K562 (cell line): ENCODE measurements around the gene RBM26. TPM values are rescaled to one million over a fixed set of nuclear protein-coding genes. Genes with fewer than 3 reads are reported as not detected.

Experiments
- ATAC-seq: fragments of 200-7000 bp; cut with Tn5 transposase; 3 replicates; pipeline ENCODE4 v1.9.1; 2020; ENCODE audit warnings: moderate library complexity
- BruUV-seq: library from RNA; stranded (reverse); fragments of 400-500 nt; replicated peaks from 2 replicates; lab custom pipeline; 2021; lab: Mats Ljungman, UMichigan
- CTCF ChIA-PET: fragments of 300-600 bp; formaldehyde crosslinking; extraction: SDS; loops from one replicate; lab custom pipeline; 2021; ENCODE audit warnings: low intra/inter-chr PET ratio; lab: Yijun Ruan, JAX
- POLR2A ChIA-PET: fragments of 300-600, 350-650 bp; sonication (Branson Sonifier 250); formaldehyde crosslinking; extraction: SDS; loops from one replicate; lab custom pipeline; 2021; ENCODE audit warnings: antibody characterized with exemption, inconsistent platforms; lab: Yijun Ruan, JAX
- DNase-seq, 4 experiments: peaks; one replicate each; pipeline versions ENCODE4 v3.0.0 to v3.0.0-alpha.2; 2011 to 2018; ENCODE audit warnings: low spot score in 3 of 4, mixed read lengths in 3 of 4; ENCODE audit errors: extremely low read depth in 1 of 4
- FAIRE-seq: peaks from 2 replicates; lab custom pipeline; 2011; peaks lifted over from hg19 to GRCh38; lab: Jason Lieb, UNC
- H2AFZ ChIP-seq: 2 replicates; pipeline ENCODE4 v1.6.0; 2011; ENCODE audit warnings: low read depth, low read length, control low read depth, inconsistent platforms
- H3K27ac ChIP-seq: fragments of 200-600 bp; 3 replicates; pipeline ENCODE4 v1.8.0; 2011; ENCODE audit warnings: low read depth, mild to moderate bottlenecking, control low read depth, inconsistent platforms, low read length, moderate library complexity, mixed read lengths; ENCODE audit errors: extremely low read depth
- H3K27me3 ChIP-seq, 2 experiments: fragments of 300-600 bp in 1 of 2; 2 replicates in 1 of 2; 3 replicates in 1 of 2; pipeline versions ENCODE4 v1.6.0 to v1.8.0; 2011; ENCODE audit warnings: inconsistent platforms in 2 of 2, low read length in 2 of 2, mild to moderate bottlenecking in 1 of 2, mixed read lengths in 1 of 2, moderate library complexity in 1 of 2; ENCODE audit not compliant: control insufficient read depth in 2 of 2, insufficient read depth in 2 of 2
- H3K36me3 ChIP-seq: fragments of 300-600 bp; 3 replicates; pipeline ENCODE4 v1.8.0; 2011; ENCODE audit warnings: mild to moderate bottlenecking, low read length, inconsistent platforms; ENCODE audit not compliant: control insufficient read depth, insufficient read depth
- H3K4me1 ChIP-seq, 2 experiments: fragments of 200-600 bp in 1 of 2; replicated peaks in 1 of 2; 2 replicates in 1 of 2; 3 replicates in 1 of 2; pipeline versions ENCODE4 v1.5.1 to v1.8.0; 2011; ENCODE audit warnings: inconsistent platforms in 2 of 2, low read length in 2 of 2, mild to moderate bottlenecking in 1 of 2, mixed read lengths in 1 of 2, moderate library complexity in 1 of 2; ENCODE audit not compliant: control insufficient read depth in 2 of 2, insufficient read depth in 2 of 2
- H3K4me2 ChIP-seq: 2 replicates; pipeline ENCODE4 v1.6.1; 2011; ENCODE audit warnings: low read length, control low read depth, inconsistent platforms, mixed read lengths; ENCODE audit not compliant: insufficient read depth
- H3K4me3 ChIP-seq: fragments of 200-600 bp; sonication (generic), shearing (Covaris generic); 2 replicates; pipeline ENCODE4 v1.5.1; 2016; ENCODE audit warnings: control low read depth, inconsistent platforms
- H3K79me2 ChIP-seq: fragments of 200-600 bp; 3 replicates; pipeline ENCODE4 v1.8.0; 2011; ENCODE audit warnings: low read length, inconsistent platforms; ENCODE audit not compliant: control insufficient read depth, insufficient read depth
- H3K9ac ChIP-seq, 2 experiments: 2 replicates each; pipeline versions ENCODE4 v1.6.0 to v1.6.1; 2011; ENCODE audit warnings: low read depth in 2 of 2, low read length in 2 of 2, control low read depth in 1 of 2, inconsistent platforms in 1 of 2, mild to moderate bottlenecking in 1 of 2, mixed read lengths in 1 of 2; ENCODE audit not compliant: insufficient read depth in 1 of 2
- H3K9me1 ChIP-seq: one replicate; pipeline ENCODE4 v1.6.0; 2011; ENCODE audit warnings: inconsistent platforms, mild to moderate bottlenecking, low read length, moderate library complexity; ENCODE audit not compliant: control insufficient read depth, insufficient read depth
- H3K9me3 ChIP-seq: replicated peaks from 2 replicates; pipeline ENCODE4 v1.5.1; 2011; ENCODE audit warnings: low read depth, low read length, inconsistent platforms; ENCODE audit not compliant: control insufficient read depth, insufficient read depth
- H4K20me1 ChIP-seq: replicated peaks from 2 replicates; pipeline ENCODE4 v1.6.1; 2011; ENCODE audit warnings: low read length, inconsistent platforms, mixed read lengths; ENCODE audit not compliant: control insufficient read depth, insufficient read depth
- ARHGAP35 ChIP-seq: fragments of 450-650 bp; IDR thresholded peaks from 2 replicates; pipeline ENCODE4 v1.6.1; 2018; ENCODE audit not compliant: partially characterized antibody
- BRCA1 ChIP-seq, 2 experiments: fragments of 450-650 bp in 1 of 2; sonication (generic) in 1 of 2; formaldehyde crosslinking in 1 of 2; IDR thresholded peaks; 2 replicates each; pipeline versions ENCODE4 v1.5.0 to v1.6.1; 2017 to 2020; ENCODE audit warnings: mild to moderate bottlenecking in 1 of 2, missing genetic modification reagents in 1 of 2
- CSDE1 ChIP-seq, 2 experiments: fragments of 450-650 bp; IDR thresholded peaks; 2 replicates each; pipeline ENCODE4 v1.6.1; 2016; ENCODE audit warnings: mild to moderate bottlenecking in 1 of 2
- FUS ChIP-seq: fragments of 200-400 bp; formaldehyde crosslinking; optimal IDR thresholded peaks from 2 replicates; pipeline ENCODE3; 2017; ENCODE audit warnings: low read depth, low read length
- GABPA ChIP-seq: fragments of 200-800 bp; sonication (Bioruptor generic); conservative IDR thresholded peaks from 2 replicates; pipeline ENCODE4 v1.6.1; 2016; ENCODE audit warnings: low read depth, missing genetic modification characterization, missing compliant biosample characterization
- HCFC1 ChIP-seq: IDR thresholded peaks from 2 replicates; pipeline ENCODE4 v1.6.1; 2012; ENCODE audit warnings: low read depth, low read length, improper control_type of control experiment
- HNRNPK ChIP-seq: fragments of 200-400 bp; formaldehyde crosslinking; IDR thresholded peaks from one replicate; pipeline ENCODE4 v1.6.1; 2018; ENCODE audit warnings: mild to moderate bottlenecking, low read depth, low read length; ENCODE audit not compliant: poor library complexity, severe bottlenecking
- KAT8 ChIP-seq: fragments of 450-650 bp; IDR thresholded peaks from 2 replicates; pipeline ENCODE4 v1.6.1; 2016; ENCODE audit warnings: low read depth, mild to moderate bottlenecking
- MCM2 ChIP-seq: fragments of 450-650 bp; IDR thresholded peaks from 2 replicates; pipeline ENCODE4 v1.6.1; 2017; ENCODE audit warnings: low read depth, mild to moderate bottlenecking
- NFYB ChIP-seq: IDR thresholded peaks from 2 replicates; pipeline ENCODE4 v1.6.1; 2011; ENCODE audit warnings: mild to moderate bottlenecking, moderate library complexity; ENCODE audit not compliant: insufficient read length; ENCODE audit errors: extremely low read depth
- PHF20 ChIP-seq: fragments of 450-650 bp; IDR thresholded peaks from 2 replicates; pipeline ENCODE4 v1.6.1; 2018; ENCODE audit not compliant: partially characterized antibody
- RAD51 ChIP-seq: fragments of 450-650 bp; IDR thresholded peaks from 2 replicates; pipeline ENCODE4 v1.7.1; 2016; ENCODE audit warnings: low read depth, mild to moderate bottlenecking, borderline replicate concordance
- RHOXF2B ChIP-seq: fragments of 250-450 bp; sonication (Bioruptor Pico); conservative IDR thresholded peaks from 2 replicates; pipeline ENCODE4 v1.5.1; 2021
- ZBTB1 ChIP-seq: sonication (generic); formaldehyde crosslinking; IDR thresholded peaks from 2 replicates; pipeline ENCODE4 v1.8.1; 2023; ENCODE audit warnings: missing genetic modification reagents, low read depth, mild to moderate bottlenecking, borderline replicate concordance
- ZNF217 ChIP-seq: sonication (generic); formaldehyde crosslinking; IDR thresholded peaks from 2 replicates; pipeline ENCODE4 v1.8.0; 2022; ENCODE audit warnings: mild to moderate bottlenecking, missing genetic modification reagents
- ZNF444 ChIP-seq: fragments of 250-450 bp; sonication (Bioruptor Pico); IDR thresholded peaks from 2 replicates; pipeline ENCODE4 v1.4.0; 2020; ENCODE audit warnings: mild to moderate bottlenecking, moderate library complexity
- ZNF586 ChIP-seq: fragments of 450-650 bp; formaldehyde crosslinking; conservative IDR thresholded peaks from 2 replicates; pipeline ENCODE4 v1.4.0; 2020; ENCODE audit warnings: mild to moderate bottlenecking, moderate library complexity
- ZNF644 ChIP-seq: fragments of 200-800 bp; sonication (Bioruptor generic); IDR thresholded peaks from 2 replicates; pipeline ENCODE4 v1.6.1; 2016; ENCODE audit warnings: low read depth, missing genetic modification characterization, missing compliant biosample characterization
- ZNF766 ChIP-seq: fragments of 200-800 bp; sonication (Bioruptor generic); conservative IDR thresholded peaks from 2 replicates; pipeline ENCODE4 v1.6.1; 2016; ENCODE audit warnings: missing genetic modification characterization, missing compliant biosample characterization
- ZSCAN32 ChIP-seq: fragments of 450-650 bp; formaldehyde crosslinking; IDR thresholded peaks from 2 replicates; pipeline ENCODE4 v1.4.0; 2020; ENCODE audit warnings: mild to moderate bottlenecking, moderate library complexity
- ZZZ3 ChIP-seq: fragments of 450-650 bp; IDR thresholded peaks from 2 replicates; pipeline ENCODE4 v1.6.1; 2016; ENCODE audit warnings: antibody characterized with exemption, mild to moderate bottlenecking, moderate library complexity
- WGBS: fragments of 100-300 bp; shearing (Covaris generic); methylation state at CpG from one replicate; pipeline ENCODE4 v1.1.6; 2016; ENCODE audit warnings: low coverage, mixed read lengths; ENCODE audit not compliant: insufficient coverage; ENCODE audit errors: missing lambda C conversion rate; 5-methylcytosine and 5-hydroxymethylcytosine counted together
- in situ Hi-C: fragments of 300-500 bp; cut with MboI; formaldehyde crosslinking; loops from 4 replicates; pipeline ENCODE4 v1.15.0; 2018; ENCODE audit warnings: inconsistent platforms, mixed read lengths
- intact Hi-C: fragments of 100-400 bp; cut with micrococcal nuclease; formaldehyde crosslinking; loops from 2 replicates; pipeline ENCODE4 v1.14.2; 2022
- polyA plus RNA-seq, 8 experiments: library from polyadenylated mRNA; depleted of rRNA in 4 of 8; stranded (reverse) in 5 of 8; unstranded in 3 of 8; fragments of >200 nt; fragmentation: Nextera tagmentation in 2 of 8; fragmentation: Illumina TruSeq in 1 of 8; extraction: Ambion mirVana in 2 of 8; extraction: Trizol in 1 of 8; gene quantifications; 2 replicates each; pipeline versions ENCODE4 v1.2.1 to v1.2.3, GENCODE V29; 2011 to 2014; ENCODE audit warnings: inconsistent platforms in 1 of 8, missing spikeins in 1 of 8
- total RNA-seq, 7 experiments: library from RNA; depleted of rRNA in 6 of 7; stranded (reverse); fragments of >200 nt in 6 of 7; fragmentation: Illumina TruSeq in 2 of 7; extraction: Trizol in 2 of 7; gene quantifications; 2 replicates each; pipeline versions ENCODE4 v1.2.1 to v1.2.3, GENCODE V29; 2011 to 2021; ENCODE audit warnings: low replicate concordance in 1 of 7
- TF ChIP-seq, protein P1 (sequence below): sonication (generic); formaldehyde crosslinking; IDR thresholded peaks from 2 replicates; pipeline ENCODE4 v1.8.0; 2022; ENCODE audit warnings: missing genetic modification reagents, mild to moderate bottlenecking, borderline replicate concordance

Gene RBM26
- total and polyA plus RNA-seq, 9 of the 15 experiments (the other 6 are each of a cell fraction or from before 2014, with no cell fraction given), result 10.0 to 42.4 (median 26.4) TPM

GRCh38 chr13:79283742-79284141 lies 122.3 kb downstream of the RBM26 start:
- ChIA-PET CTCF (no interaction called here), POLR2A (no interaction called here)

DNA sequence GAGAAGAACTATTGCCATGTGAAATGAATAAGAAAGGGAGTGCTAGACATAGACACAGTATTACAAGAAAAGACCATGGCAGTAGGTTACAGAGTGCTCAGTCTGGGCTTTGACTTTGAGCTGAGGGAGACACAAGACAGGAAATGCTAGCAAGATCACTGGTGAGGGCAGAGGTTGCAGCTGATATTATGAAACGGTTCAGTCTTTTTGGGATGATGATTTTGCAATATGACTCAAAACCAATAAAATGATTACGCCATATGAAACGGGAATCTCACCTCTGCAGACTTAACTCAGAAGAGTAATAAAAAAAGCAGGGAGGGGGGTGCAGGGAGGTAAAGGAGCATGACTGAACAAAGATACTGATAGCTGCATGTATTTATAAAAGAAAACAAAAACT lies 123.1 kb downstream of the RBM26 start:
- intact Hi-C loops, result no loop called here
- H3K9me3 ChIP-seq, result no peaks in the 10 kb centered on the region
- H4K20me1 ChIP-seq, result no peaks in the 10 kb centered on the region
- ATAC-seq, result no peak
- ChIA-PET POLR2A (no interaction called here), CTCF (no interaction called here)
- DNase-seq, result no peak
- no peak for FAIRE-seq
- in situ Hi-C loops, result no loop called here
- no peaks in the 10 kb centered on the region; a peak in 2 of 5 replicates for H3K27me3 ChIP-seq
- BruUV-seq, result no TSS peak
- no peak overlapping the region for H3K4me2 ChIP-seq
- H3K9ac ChIP-seq, result no peak overlapping the region
- H3K79me2 ChIP-seq, result no peaks in the 10 kb centered on the region
- no peak overlapping the region for H2AFZ ChIP-seq
- H3K4me1 ChIP-seq, result no peaks in the 10 kb centered on the region
- WGBS, result 0% methylated on average over 3 of the region's 3 CpGs
- H3K9me1 ChIP-seq, result no peaks in the 10 kb centered on the region
- no peak overlapping the region for H3K4me3 ChIP-seq
- no peaks in the 10 kb centered on the region for H3K36me3 ChIP-seq
- H3K27ac ChIP-seq, result no peak overlapping the region
- TF ChIP-seq ZNF217 (CRISPR knock-in tag), result no peak
- TF ChIP-seq CSDE1 (IDR thresholded peaks at IDR 0.05), result no peak
- no peak for TF ChIP-seq RHOXF2B (CRISPR knock-in tag)
- no peak for TF ChIP-seq GABPA (tag)
- no peak for TF ChIP-seq ZZZ3
- no peak for TF ChIP-seq MCM2
- no peak for TF ChIP-seq NFYB
- TF ChIP-seq HNRNPK, result no peak
- TF ChIP-seq ZNF644 (tag), result no peak
- TF ChIP-seq, protein P1, sequence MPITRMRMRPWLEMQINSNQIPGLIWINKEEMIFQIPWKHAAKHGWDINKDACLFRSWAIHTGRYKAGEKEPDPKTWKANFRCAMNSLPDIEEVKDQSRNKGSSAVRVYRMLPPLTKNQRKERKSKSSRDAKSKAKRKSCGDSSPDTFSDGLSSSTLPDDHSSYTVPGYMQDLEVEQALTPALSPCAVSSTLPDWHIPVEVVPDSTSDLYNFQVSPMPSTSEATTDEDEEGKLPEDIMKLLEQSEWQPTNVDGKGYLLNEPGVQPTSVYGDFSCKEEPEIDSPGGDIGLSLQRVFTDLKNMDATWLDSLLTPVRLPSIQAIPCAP (CRISPR knock-in tag), result no peak
- no peak for TF ChIP-seq FUS
- TF ChIP-seq ZNF444 (CRISPR knock-in tag), result no peak
- no peak for TF ChIP-seq ZNF766 (CRISPR knock-in tag)
- TF ChIP-seq ZBTB1, result no peak
- no peak for TF ChIP-seq RAD51

More at GRCh38 chr13:79283742-79284141, 122.3 kb downstream of the RBM26 start:
- no peak overlapping the region for H3K4me3 ChIP-seq
- no peak for FAIRE-seq
- no peaks in the 10 kb centered on the region for H4K20me1 ChIP-seq
- no peaks in the 10 kb centered on the region for H3K79me2 ChIP-seq
- intact Hi-C loops (no loop called here), in situ Hi-C loops (no loop called here)
- no peak overlapping the region for H3K9ac ChIP-seq
- H3K9me1 ChIP-seq, result no peaks in the 10 kb centered on the region
- H3K36me3 ChIP-seq, result no peaks in the 10 kb centered on the region
- no peak for TF ChIP-seq HCFC1
- no peak for TF ChIP-seq ARHGAP35
- no peak for TF ChIP-seq ZNF586 (CRISPR knock-in tag)
- no peak for TF ChIP-seq BRCA1 (IDR thresholded peaks at IDR 0.05)
- TF ChIP-seq BRCA1 (CRISPR knock-in tag; IDR thresholded peaks at IDR 0.05), result no peak
- no peak for TF ChIP-seq PHF20
- no peak for TF ChIP-seq KAT8
- TF ChIP-seq ZSCAN32, result no peak
- DNase-seq, result no peak
- H3K27me3 ChIP-seq, result no peaks in the 10 kb centered on the region; a peak in 2 of 5 replicates
- 0% methylated on average over 2 of the region's 2 CpGs for WGBS
- no TSS peak for BruUV-seq
- no peaks in the 10 kb centered on the region for H3K4me1 ChIP-seq
- H2AFZ ChIP-seq, result no peak overlapping the region
- no peak overlapping the region for H3K27ac ChIP-seq
- ATAC-seq, result no peak
- H3K9me3 ChIP-seq, result no peaks in the 10 kb centered on the region
- no peak overlapping the region for H3K4me2 ChIP-seq
